ENCODE data around the gene FGFRL1. TPM values are rescaled to one million over a fixed set of nuclear protein-coding genes. Genes with fewer than 3 reads are reported as not detected.
A peak's percentile ranks its signal among the peaks of the same experiment; 100 is the strongest.

Gene FGFRL1
- total RNA-seq, 1 experiment from 2014 or later = 26.1 TPM

GRCh38 chr4:1060121-1060520, 48.7 kb downstream of the FGFRL1 start:
- Histone ChIP-seq H2AK5ac (ENCODE audit: insufficient read length, low read length) (no peak overlapping the region), H3K23me2 (ENCODE audit: insufficient read length, low read depth, low read length, poor library complexity, severe bottlenecking) (no peaks in the 10 kb centered on the region), H3K4ac (ENCODE audit: low read depth, low read length) (no peak overlapping the region), H3K9ac (ENCODE audit: extremely low read depth, insufficient read length, low read length) (no peak overlapping the region), H3K27me3 (ENCODE audit: insufficient read depth, low read length) (no peaks in the 10 kb centered on the region), H2BK20ac (ENCODE audit: low read depth, low read length, poor library complexity, severe bottlenecking) (no peak overlapping the region), H4K91ac (ENCODE audit: insufficient read length, low read depth, low read length) (no peak overlapping the region), H3T11ph (ENCODE audit: low read length) (no peak overlapping the region), H4K8ac (replicated peaks; ENCODE audit: insufficient read length, low read depth, low read length) (no peak overlapping the region), H4K5ac (ENCODE audit: insufficient read length, low read depth, low read length) (no peak overlapping the region), H3K14ac (ENCODE audit: insufficient read depth, low read length) (no peak overlapping the region), H3K27ac (ENCODE audit: insufficient read length, low read depth, low read length) (no peak overlapping the region), H2BK12ac (ENCODE audit: insufficient read length, low read depth, low read length) (no peak overlapping the region), H2AFZ (ENCODE audit: low read length) (no peak overlapping the region), H3K4me2 (ENCODE audit: insufficient read depth, insufficient read length, low read length) (no peak overlapping the region), H3K56ac (ENCODE audit: insufficient read length, low read depth, low read length) (no peak overlapping the region), H4K20me1 (ENCODE audit: control insufficient read depth, insufficient read depth, insufficient read length) (no peaks in the 10 kb centered on the region), H3K79me1 (ENCODE audit: insufficient read depth, low read depth, low read length, poor library complexity, severe bottlenecking) (no peaks in the 10 kb centered on the region), H3K18ac (ENCODE audit: insufficient read length, low read depth, low read length) (no peak overlapping the region), H2BK15ac (ENCODE audit: low read depth, low read length) (no peak overlapping the region), H2BK5ac (ENCODE audit: insufficient read length, low read length) (no peak overlapping the region), H3K4me1 (ENCODE audit: insufficient read depth, low read length) (no peaks in the 10 kb centered on the region), H3K79me2 (ENCODE audit: insufficient read depth, low read length) (no peaks in the 10 kb centered on the region), H3K9me3 (ENCODE audit: control insufficient read depth, low read depth, low read length) (no peaks in the 10 kb centered on the region), H2BK120ac (ENCODE audit: low read depth, low read length, poor library complexity, severe bottlenecking) (no peak overlapping the region), H3K23ac (ENCODE audit: insufficient read length, low read depth, low read length) (no peak overlapping the region)
- no CpG with 5 or more reads among the region's 10 CpGs for WGBS (ENCODE audit: extremely low coverage, insufficient read length, low lambda C conversion rate)
- Mint-ChIP-seq H3K4me3 (no peak overlapping the region), H3K36me3 (ENCODE audit: insufficient read depth in 1 of 3, low read depth in 3 of 3) (no peaks in the 10 kb centered on the region), H3K9me3 (no peaks in the 10 kb centered on the region), H3K4me1 (peaks cover 2 to 10% of the 10 kb centered on the region in 2 experiments; a peak in 2 of 4 replicates), H3K27ac (no peak overlapping the region), H3K27me3 (ENCODE audit: low read depth) (peaks cover 60% of the 10 kb centered on the region)
- no peak for TF ChIP-seq CTCF (conservative IDR thresholded peaks at IDR 0.05)
- DNase-seq = peak; percentile 21

Data from H9 (cell line).